ENCODE measurements around the gene HSD3B1.
"Not testable (repeated sequence)": the region's sequence is repeated elsewhere in the genome, so short reads cannot be mapped to it uniquely, and the experiment has no call there.

The HSD3B1 gene

GRCh38 chr1:119553302-119554071 is 46.5 kb downstream of the HSD3B1 start:
- not testable (repeated sequence) for DNase-seq

DNA sequence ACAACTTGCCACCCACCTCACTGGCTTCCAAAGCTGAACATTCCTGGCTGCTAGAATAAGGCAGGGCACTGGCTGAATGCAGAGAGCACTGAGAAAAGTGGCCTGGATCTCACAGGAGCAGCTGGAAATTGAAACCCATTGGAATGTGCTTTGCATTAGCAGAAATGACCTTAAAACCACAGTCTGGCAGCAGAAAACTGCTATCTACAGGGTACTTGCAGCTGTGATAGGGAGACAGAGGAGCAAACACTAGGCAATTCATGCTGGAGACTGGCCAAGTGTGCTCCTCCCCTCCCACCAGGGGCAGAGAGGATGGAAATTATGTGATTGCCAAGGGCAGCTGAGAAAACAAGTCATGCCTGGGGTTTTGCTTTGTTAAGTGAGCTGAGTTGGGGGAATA is 47.2 kb downstream of the HSD3B1 start:
- DNase-seq = peak; percentile 18

- no peak for DNase-seq
Measured at GRCh38 chr1:119556423-119556822, 49.4 kb downstream of the HSD3B1 start.

- DNase-seq = not testable (repeated sequence)
Measured at GRCh38 chr1:119560402-119560801, 53.4 kb downstream of the HSD3B1 start.

GRCh38 chr1:119564548-119564947 is 57.5 kb downstream of the HSD3B1 start:
- no peak for DNase-seq
